GM21515 (cell line): Measurements from ENCODE around the gene PDCD5.
"Not testable (repeated sequence)": the region's sequence is repeated elsewhere in the genome, so short reads cannot be mapped to it uniquely, and the experiment has no call there.

Experiments
- ATAC-seq: cut with Tn5 transposase; IDR thresholded peaks from one replicate; pipeline ENCODE4 v1.9.1; 2021; ENCODE audit not compliant: unreplicated experiment

The PDCD5 gene, protein sequence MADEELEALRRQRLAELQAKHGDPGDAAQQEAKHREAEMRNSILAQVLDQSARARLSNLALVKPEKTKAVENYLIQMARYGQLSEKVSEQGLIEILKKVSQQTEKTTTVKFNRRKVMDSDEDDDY

DNA sequence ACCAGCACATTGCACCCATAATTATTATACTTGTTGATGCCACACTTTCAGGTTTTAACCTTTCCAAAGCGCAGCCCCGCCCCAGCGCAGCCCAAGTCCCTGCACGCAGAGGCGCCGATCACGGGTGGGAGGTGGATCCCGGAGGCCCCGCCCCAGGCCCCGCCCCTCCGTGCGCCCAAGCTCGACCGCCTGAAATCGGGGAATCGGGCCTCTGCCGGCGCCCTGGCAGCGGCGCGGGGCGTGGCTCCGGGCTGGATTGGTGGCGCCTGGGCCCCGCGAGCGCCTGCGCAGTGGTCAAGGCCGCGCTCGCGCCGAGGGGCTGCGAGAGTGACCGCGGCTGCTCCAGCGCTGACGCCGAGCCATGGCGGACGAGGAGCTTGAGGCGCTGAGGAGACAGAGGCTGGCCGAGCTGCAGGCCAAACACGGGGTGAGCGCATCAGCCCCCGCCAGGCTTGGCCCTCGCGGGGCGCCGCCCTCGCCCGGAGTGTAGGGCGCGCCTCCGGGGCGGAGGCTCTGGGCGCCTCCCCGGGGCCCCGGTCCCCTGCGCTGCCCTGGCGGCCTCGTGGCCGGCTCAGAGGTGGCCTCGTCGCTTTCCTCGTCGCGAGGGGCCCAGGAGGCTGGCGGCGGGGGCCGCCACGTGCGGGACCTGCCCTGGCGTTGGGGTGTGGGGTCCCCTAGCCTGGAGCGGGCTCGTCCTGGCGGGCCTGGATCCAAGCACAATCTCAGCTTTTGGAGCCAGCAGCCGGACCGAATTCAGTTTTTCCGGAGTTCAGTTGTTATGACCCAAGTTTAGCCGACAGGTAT is at the start of gene PDCD5:
Gene PDCD5, plus strand, starts transcription at position 290 of the 804 bp plus-strand sequence. Its CDS starts 72 bp downstream, at position 362.
- peak; percentile 88 for ATAC-seq

DNA sequence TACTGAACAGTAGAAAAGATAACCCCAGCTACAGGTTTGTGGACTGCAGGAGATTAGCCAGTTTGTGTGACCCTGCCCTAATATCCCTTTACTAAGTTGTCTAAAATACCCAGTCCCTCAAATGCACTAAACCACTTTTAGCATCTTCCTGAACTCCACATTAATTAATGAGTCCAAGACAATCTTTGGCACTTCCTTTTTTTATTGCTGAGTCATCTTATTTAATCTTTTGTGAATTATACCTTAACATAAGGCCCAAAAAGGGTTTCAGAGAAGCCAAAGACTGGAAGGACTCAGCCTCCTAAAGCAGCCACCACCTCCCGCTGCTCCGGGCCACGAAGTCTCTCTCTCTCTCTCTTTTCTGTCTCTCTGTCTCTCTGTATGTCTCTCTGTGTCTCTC is 48.8 kb upstream of the PDCD5 start:
- ATAC-seq: no peak

DNA sequence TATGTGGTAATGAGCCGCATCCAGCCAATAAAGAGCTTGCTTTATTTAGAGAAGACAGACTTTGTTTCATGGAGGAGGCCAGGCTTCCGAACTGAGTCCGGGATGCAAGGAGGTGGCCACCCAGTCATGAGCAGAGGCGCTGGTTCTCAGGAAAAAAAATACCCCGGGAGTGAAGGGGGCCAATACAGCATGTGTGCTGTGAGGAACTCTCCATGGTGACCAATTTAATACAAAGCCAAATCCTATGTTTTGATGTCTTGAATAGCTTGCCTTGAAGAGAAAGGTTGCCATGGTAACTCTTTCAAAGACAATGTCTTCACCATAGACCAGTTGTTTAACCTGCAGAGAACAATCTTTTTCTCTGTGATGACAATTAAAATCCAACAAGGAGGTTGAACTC is 43.4 kb upstream of the PDCD5 start:
- ATAC-seq: no peak

DNA sequence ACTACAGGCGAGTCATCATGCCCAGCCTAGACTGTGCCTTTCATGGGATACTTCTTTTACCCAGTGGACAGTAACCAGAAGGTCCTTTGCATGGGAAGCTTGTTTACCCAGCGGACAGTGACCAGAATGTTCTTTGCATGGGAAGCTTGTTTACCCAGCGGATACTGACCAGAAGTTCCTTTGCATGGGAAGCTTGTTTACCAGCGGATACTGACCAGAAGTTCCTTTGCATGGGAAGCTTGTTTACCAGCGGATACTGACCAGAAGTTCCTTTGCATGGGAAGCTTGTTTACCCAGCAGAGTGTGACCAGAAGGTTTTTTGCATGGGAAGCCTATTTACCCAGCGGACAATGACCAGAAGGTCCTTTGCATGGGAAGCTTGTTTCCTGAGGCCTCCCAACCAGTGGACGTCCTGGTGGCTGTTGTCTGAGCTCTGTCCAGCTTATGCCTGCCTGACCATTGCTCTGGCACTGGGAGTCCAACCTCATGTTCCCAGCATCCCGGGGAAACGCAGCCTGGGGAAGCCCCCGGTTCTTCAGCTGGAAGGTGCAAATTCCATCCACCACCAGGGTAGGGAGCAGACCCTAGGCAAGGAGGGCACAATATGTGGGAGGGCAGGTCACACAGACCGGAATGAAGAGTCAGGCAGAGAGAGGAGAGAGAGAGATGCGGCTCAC is 41.6 kb upstream of the PDCD5 start:
- ATAC-seq: no peak

DNA sequence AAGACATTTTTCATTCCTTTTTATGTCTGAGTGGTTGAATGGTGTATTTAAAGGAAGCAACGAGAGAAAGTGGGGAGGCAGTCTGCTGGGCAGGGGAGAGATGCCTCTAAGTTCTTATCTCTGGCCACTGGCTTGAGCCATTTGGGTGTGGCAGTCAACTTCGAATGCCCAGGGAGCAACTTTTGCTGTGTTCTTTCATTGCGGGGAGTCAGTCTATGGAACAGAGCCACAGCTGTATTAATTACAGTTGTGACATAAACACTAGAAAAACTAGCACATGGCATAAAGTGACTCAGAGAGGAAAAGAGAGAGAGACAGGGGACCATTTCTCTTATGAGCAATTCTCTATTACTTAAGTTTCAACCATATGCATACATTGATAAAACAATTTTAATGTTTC is 40.4 kb upstream of the PDCD5 start:
- no peak for ATAC-seq

DNA sequence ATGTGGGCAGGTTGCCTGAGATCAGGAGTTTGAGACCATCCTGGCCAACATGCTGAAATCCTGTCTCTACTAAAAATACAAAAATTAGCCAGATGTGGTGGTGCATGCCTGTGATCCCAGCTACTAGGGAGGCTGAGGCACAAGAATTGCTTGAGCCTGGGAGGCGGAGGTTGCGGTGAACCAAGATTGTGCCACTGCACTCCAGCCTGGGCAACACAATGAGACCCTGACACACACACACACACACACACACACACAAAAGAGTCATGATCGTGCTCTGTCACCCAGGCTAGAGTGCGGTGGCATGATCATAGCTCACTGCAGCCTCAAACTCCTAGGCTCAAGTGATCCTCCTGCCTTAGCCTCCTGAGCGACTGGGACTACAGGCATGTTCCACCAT is 39.6 kb upstream of the PDCD5 start:
- ATAC-seq: not testable (repeated sequence)

DNA sequence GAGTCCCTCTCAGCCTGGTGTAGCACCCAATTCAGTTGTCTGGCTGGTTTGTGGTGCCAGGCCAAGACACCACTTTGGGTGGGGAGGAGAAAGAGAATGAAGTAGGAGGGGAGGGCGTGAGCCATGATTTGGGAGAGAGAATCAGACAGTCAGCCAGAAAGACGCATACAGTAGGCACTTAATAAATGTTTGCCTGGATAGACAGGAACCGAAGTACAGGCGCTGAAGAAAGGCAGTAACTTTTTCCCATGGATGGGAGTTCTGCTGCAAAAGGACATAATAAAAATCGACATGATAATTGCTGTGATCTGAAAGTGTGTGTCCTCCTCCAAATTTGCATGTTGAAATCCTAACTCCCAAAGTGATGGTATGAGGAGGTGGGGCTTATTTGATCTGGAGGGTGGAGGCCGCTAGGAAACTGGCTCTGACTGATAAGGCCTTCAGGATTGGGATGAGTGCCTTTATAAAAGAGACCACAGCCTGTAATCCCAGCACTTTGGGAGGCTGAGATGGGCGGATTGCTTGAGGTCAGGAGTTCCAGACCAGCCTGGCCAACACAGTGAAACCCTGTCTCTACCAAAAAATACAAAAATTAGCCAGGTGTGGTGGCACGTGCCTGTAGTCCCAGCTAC is 38.4 kb upstream of the PDCD5 start:
- no peak for ATAC-seq

DNA sequence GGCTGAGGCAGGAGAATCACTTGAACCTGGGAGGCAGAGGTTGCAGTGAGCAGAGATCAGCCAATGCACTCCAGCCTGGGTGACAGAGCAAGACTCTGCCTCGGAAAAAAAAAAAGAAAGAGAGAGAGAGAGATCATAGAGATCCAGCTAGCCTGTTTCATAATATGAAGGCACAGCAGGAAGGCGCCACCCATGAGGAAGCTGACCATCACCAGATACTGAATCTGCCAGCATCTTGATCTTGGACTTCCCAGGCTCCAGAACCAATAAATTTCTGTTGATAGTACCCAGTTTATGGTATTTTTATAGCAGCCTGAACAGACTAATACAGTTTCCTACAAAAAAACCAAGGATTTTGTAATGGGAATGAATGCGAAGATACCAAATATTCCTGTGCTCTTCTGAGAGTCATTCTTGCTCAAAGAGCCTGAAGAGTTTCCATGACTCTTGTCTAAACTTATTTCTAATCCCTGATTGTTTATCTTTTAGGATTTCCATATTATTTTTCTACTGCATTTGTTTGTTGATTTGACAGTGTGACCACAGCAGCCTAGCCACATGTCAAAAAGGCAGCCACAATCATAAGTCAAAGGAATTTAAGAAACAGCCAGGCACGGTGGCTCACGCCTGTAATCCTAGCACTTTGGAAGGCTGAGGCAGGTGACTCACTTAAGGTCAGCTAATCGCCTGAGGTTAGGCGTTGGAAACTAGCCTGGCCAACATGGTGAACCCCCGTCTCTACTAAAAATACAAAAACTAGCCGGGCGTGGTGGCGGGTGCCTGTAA is 37.7 kb upstream of the PDCD5 start:
- ATAC-seq: no peak

DNA sequence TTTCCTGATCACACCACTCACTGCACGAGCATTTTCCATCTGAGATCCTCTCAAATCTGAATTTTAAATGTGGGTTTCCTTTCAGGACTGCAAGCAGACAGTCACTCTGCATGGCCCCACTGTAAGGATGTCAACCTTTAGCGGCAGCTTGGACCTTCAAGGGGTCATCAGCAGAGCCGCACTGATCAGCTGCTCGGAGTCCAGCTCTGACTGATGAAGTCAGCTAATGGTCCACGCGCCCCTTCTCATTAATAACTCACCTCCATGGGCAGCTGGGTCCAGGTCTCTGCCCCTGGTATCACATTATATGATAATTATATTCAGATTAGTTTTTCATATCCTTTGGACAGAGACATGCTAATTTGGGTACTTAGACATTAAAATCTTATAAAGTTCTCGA is 36.1 kb upstream of the PDCD5 start:
- ATAC-seq: no peak

DNA sequence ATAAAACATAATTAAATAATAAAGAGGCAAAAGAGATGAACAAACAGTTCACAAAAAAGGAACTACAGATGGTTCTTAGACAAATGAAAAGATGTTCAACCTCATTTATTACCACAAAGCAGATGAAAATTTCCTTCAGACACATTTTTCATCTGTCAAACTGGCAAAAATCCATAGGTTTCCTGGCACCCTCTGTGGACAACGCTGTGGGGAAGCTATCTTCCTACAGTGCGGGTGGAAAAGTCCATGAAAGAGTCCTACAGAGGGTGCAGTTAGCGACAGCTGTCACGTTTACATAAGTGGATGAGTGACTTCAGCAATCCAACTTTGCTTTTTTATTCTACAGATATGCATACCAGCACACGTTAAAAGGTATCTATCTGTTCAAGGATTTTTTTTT is 30.3 kb upstream of the PDCD5 start:
- no peak for ATAC-seq

DNA sequence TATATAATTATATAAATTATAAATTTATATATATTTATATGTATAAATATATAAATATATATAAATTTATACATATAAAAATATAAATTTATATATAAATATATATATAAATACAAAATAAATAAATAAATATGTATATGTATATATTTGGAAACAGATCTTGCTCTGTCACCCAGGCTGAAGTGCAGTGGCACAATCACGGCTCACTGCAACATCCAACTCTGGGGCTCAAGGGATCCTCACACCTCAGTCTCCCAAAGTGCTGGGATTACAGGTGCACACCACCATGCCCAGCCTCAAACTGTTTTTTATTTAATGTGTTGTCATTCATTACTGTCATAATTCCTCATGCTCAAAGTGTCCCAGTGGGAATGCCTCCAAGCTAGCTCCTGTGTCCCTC is 25.2 kb upstream of the PDCD5 start:
- ATAC-seq: no peak

DNA sequence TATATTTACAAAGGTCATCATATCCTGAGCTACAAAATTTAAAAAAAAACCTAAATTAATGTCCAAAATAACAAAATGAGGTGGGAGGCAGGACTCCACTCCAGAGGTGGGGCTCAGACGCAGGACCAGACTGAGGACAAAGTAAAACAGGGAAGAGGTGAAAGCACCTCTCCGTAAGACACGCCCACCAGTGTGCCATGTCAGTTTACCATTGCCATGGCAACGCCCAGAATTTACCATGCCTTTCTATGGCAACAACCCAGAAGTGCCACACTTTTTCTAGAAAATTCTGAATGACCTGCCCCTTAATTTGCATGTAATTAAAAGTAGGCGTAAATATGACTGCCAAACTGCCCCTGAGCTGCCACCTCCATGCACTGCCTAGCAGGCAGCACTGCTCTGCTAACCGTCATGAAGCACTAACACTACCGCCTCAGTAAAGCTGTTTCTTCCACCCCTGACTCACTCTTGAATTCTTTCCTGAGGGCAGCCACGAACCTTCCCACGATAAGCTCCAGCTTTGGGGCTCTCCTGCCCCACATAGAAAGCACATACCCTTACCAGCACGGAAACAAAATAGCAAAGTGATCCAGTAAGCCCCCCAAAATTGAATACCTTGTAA is 22.3 kb upstream of the PDCD5 start:
- no peak for ATAC-seq

DNA sequence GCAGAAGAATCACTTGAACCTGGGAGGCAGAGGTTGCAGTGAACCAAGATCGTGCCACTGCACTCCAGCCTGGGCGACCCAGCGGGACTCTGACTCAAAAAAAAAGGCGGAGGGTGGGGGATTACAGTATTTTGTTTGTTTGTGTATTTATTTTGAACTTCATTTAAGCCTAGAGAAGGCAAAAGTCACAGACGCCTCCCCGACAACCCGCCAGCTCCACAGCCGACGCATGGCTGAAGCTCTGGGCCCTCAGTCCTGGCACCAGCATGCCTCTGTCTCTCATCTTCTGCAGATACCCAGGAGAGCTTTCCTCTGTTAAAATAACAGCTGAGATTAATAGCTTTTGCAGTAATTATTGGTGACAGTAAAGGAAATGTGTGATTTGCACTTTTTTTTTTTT is 17.2 kb upstream of the PDCD5 start:
- no peak for ATAC-seq

DNA sequence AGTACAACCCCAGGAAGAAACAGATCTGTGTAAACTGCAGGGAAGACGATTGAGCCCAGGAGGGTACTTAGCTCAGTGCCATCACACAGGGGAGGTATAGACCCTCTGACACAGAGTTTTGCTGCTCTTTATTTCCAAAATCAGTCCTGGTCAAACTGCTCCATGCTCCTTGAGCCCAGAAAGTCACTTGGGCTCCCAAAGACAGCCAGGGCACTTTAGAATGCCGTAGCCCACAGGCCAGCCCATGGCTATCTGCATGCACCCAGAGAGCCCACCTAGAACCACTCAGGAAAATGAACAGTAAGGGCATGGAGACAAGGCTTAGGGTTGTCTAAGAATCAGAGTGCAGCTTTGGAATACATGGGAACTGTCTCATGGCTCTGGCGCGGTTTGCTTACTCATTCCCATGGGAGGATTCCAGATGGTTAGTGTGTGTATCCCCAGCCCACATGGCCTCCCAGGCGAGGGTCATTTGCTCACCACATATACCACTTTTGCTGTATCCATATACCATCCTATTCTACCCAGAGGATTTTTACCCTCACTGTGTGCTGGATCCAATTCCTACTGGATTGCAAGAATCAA is 14.7 kb upstream of the PDCD5 start:
- no peak for ATAC-seq

DNA sequence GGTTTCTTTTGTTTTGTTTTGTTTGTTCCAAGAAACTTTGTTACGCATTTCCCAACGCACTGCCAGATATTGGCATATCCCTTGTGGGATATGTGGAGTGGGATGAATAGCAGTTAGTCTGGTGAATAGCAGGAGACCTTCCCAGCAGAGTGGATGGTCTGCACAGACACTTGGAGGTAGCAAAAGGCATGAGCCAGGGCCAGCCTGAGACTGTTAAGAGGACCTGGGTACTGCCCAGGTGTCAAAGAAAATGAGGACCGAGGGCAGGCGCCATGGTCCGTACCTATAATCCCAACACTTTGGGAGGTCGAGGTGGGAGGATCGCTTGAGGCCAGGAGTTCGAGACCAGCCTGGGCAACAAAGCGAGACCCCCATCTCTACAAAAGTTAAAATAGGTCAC is 13.5 kb upstream of the PDCD5 start:
- ATAC-seq: no peak

DNA sequence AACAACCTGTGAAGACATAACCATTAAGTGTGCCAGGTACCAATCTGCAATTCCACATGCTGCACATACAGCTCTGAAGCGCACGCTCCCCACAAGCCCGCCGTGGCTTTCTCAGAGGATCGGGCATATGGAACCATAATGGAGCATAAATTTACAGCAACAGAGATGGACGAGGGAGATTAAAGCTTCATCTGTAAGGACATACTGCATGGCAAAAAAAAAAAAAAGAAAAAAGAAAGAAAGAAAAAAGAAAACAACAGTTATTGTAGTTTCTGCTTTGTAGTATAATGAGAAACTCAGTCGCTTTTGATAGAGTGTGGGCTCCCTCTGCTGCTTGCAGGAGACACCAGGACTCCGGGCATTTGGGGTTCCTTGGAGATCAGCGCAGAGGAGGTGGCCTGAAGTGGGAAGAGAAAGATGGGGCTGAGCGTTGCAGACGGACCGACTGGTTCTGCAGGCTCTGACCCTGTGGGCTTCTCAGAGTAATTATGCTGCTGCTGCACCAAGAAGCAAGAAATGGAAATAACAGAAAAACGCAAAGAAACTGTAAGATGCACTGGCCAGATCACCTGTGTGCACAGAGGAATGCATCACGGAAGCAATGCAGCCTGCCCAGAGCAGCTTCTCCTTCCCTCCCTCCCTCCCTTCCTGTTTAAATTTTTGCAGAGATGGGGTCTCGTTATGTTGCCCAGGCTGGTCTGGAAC is 10.8 kb upstream of the PDCD5 start:
- no peak for ATAC-seq

DNA sequence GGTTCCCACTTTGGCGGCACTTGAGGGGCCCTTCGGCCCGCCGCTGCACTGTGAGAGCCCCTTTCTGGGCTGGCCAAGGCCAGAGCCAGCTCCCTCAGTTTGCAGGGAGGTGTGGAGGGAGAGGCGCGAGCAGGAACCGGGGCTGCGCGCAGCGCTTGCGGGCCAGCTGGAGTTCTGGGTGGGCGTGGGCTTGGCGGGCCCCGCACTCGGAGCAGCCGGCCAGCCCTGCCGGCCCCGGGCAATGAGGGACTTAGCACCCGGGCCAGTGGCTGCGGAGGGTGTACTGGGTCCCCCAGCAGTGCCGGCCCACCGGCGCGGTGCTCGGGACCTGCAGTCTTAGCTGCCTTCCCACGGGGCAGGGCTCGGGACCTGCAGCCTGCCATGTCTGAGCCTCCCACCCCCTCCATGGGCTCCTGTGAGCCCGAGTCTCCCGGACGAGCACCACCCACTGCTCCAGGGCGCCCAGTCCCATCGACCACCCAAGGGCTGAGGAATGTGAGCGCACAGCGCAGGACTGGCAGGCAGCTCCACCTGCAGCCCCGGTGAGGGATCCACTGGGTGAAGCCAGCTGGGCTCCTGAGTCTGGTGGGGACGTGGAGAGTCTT is 9.4 kb upstream of the PDCD5 start:
- ATAC-seq: not testable (repeated sequence)

DNA sequence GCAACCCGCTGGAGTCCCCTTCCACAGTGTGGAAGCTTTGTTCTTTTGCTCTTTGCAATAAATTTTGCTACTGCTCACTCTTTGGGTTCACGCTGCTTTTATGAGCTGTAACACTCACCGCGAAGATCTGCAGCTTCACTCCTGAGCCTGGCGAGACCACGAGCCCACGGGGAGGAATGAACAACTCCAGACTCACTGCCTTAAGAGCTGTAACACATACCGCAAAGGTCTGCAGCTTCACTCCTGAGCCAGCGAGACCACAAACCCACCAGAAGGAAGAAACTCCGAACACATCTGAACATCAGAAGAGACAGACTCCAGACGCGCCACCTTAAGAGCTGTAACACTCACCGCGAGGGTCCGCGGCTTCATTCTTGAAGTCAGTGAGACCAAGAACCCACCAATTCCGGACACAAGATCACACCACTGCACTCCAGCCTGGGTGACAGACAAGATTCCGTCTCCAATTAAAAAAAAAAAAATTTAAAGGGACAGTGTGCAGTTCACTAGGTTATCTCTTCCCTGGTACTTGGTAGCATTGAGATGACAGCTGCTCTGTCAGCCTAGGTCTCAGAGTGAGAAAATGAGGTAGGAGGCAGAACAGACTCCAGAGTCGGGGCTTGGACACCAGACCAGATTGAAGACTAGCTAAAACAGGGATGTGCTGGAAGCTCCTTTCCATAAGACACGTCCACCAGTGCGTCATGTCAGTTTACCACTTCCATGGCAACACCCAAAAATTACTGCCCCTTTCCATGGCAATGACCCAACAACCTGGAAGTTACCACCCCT is 8.1 kb upstream of the PDCD5 start:
- ATAC-seq: not testable (repeated sequence)

DNA sequence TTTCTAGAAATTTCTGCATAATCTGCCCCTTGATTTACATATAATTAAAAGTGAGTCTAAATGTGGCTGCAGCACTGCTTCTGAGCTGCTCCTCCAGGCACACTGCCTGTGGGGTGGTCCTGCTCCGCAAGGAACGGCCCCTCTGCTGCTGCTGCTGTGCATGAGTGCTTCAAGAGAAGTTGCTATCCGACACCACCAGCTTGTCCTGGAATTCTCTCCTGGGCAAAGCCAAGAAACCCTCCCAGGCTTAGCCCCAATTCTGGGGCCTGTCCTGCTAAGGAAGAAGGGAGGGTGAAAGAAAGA is 7.5 kb upstream of the PDCD5 start:
- no peak for ATAC-seq
